Activated T-cell treated with anti-CD3 and anti-CD28 coated beads for 48 hours (primary cell): ENCODE results near the gene NOC3L.

Source experiments
- DNase-seq: peaks from one replicate; pipeline ENCODE4 v3.0.0-alpha.2; 2020; ENCODE audit warnings: low read depth

The NOC3L gene

GRCh38 chr10:94303929-94304328, 58.8 kb downstream of the NOC3L start:
- no peak for DNase-seq

- no peak for DNase-seq
Observed at GRCh38 chr10:94300042-94300441, 62.7 kb downstream of the NOC3L start.

GRCh38 chr10:94299417-94299816, 63.3 kb downstream of the NOC3L start:
- DNase-seq = peak; percentile 15

- DNase-seq = no peak
Observed at GRCh38 chr10:94294168-94294567, 68.6 kb downstream of the NOC3L start.

GRCh38 chr10:94293354-94293753, 69.4 kb downstream of the NOC3L start:
- DNase-seq = no peak

GRCh38 chr10:94292434-94293090, 70.2 kb downstream of the NOC3L start:
- no peak for DNase-seq

- no peak for DNase-seq
Observed at GRCh38 chr10:94288361-94289101, 74.2 kb downstream of the NOC3L start.

- DNase-seq = no peak
Observed at GRCh38 chr10:94287336-94287735, 75.4 kb downstream of the NOC3L start.

GRCh38 chr10:94286901-94287300, 75.8 kb downstream of the NOC3L start:
- DNase-seq = no peak

- no peak for DNase-seq
Observed at GRCh38 chr10:94285271-94285670, 77.5 kb downstream of the NOC3L start.
